H9 (cell line): ENCODE data around the gene AKAP5. TPM values are rescaled to one million over a fixed set of nuclear protein-coding genes. Genes with fewer than 3 reads are reported as not detected.

Source experiments
- DNase-seq: peaks from one replicate; pipeline ENCODE4 v3.0.0-alpha.2; 2017
- H2AFZ ChIP-seq: one replicate; pipeline ENCODE4 v1.6.1; 2013; ENCODE audit warnings: mild to moderate bottlenecking, low read length, control low read depth, moderate library complexity
- H2AK5ac ChIP-seq: 2 replicates; pipeline ENCODE4 v1.6.1; 2013; ENCODE audit warnings: low read length, control low read depth, mixed read lengths; ENCODE audit not compliant: insufficient read length
- H2BK120ac ChIP-seq: one replicate; pipeline ENCODE4 v1.6.1; 2013; ENCODE audit warnings: low read depth, mild to moderate bottlenecking, low read length, control low read depth, inconsistent platforms; ENCODE audit not compliant: poor library complexity, severe bottlenecking
- H2BK12ac ChIP-seq: 2 replicates; pipeline ENCODE4 v1.6.1; 2013; ENCODE audit warnings: low read length, control low read depth, mixed read lengths, low read depth; ENCODE audit not compliant: insufficient read length
- H2BK15ac ChIP-seq: 2 replicates; pipeline ENCODE4 v1.6.1; 2013; ENCODE audit warnings: low read depth, low read length, control low read depth
- H2BK20ac ChIP-seq: one replicate; pipeline ENCODE4 v1.6.1; 2013; ENCODE audit warnings: low read depth, mild to moderate bottlenecking, low read length, control low read depth, inconsistent platforms; ENCODE audit not compliant: poor library complexity, severe bottlenecking
- H2BK5ac ChIP-seq: 2 replicates; pipeline ENCODE4 v1.6.1; 2013; ENCODE audit warnings: low read length, control low read depth, mixed read lengths; ENCODE audit not compliant: insufficient read length
- H3K14ac ChIP-seq: 2 replicates; pipeline ENCODE4 v1.6.1; 2013; ENCODE audit warnings: low read length, control low read depth; ENCODE audit not compliant: insufficient read depth
- H3K18ac ChIP-seq: 2 replicates; pipeline ENCODE4 v1.6.1; 2013; ENCODE audit warnings: low read depth, mild to moderate bottlenecking, mixed read lengths, low read length, control low read depth; ENCODE audit not compliant: insufficient read length
- H3K23ac ChIP-seq: 2 replicates; pipeline ENCODE4 v1.6.1; 2013; ENCODE audit warnings: low read length, control low read depth, mixed read lengths, low read depth; ENCODE audit not compliant: insufficient read length
- H3K23me2 ChIP-seq: 2 replicates; pipeline ENCODE4 v1.6.1; 2013; ENCODE audit warnings: low read depth, mild to moderate bottlenecking, mixed read lengths, low read length, control low read depth; ENCODE audit not compliant: insufficient read length, poor library complexity, severe bottlenecking
- H3K27ac ChIP-seq: 2 replicates; pipeline ENCODE4 v1.5.1; 2013; ENCODE audit warnings: low read length, control low read depth, mixed read lengths, low read depth; ENCODE audit not compliant: insufficient read length
- H3K27me3 ChIP-seq: 2 replicates; pipeline ENCODE4 v1.6.1; 2013; ENCODE audit warnings: low read length, control low read depth, inconsistent platforms; ENCODE audit not compliant: insufficient read depth
- H3K4ac ChIP-seq: 2 replicates; pipeline ENCODE4 v1.6.1; 2013; ENCODE audit warnings: low read depth, mild to moderate bottlenecking, control low read depth, inconsistent platforms, low read length, moderate library complexity
- H3K4me1 ChIP-seq: 2 replicates; pipeline ENCODE4 v1.6.1; 2013; ENCODE audit warnings: low read length, control low read depth, inconsistent platforms; ENCODE audit not compliant: insufficient read depth
- H3K4me2 ChIP-seq: 2 replicates; pipeline ENCODE4 v1.6.1; 2013; ENCODE audit warnings: low read length, control low read depth, mixed read lengths; ENCODE audit not compliant: insufficient read length, insufficient read depth
- H3K56ac ChIP-seq: 2 replicates; pipeline ENCODE4 v1.6.1; 2013; ENCODE audit warnings: low read depth, mild to moderate bottlenecking, mixed read lengths, low read length, control low read depth; ENCODE audit not compliant: insufficient read length
- H3K79me1 ChIP-seq: 2 replicates; pipeline ENCODE4 v1.6.1; 2013; ENCODE audit warnings: low read depth, mild to moderate bottlenecking, moderate library complexity, low read length, control low read depth, inconsistent platforms; ENCODE audit not compliant: insufficient read depth, poor library complexity, severe bottlenecking
- H3K79me2 ChIP-seq: 2 replicates; pipeline ENCODE4 v1.6.1; 2013; ENCODE audit warnings: low read length, control low read depth, inconsistent platforms; ENCODE audit not compliant: insufficient read depth
- H3K9ac ChIP-seq: 2 replicates; pipeline ENCODE4 v1.6.1; 2013; ENCODE audit warnings: low read length, control low read depth, mixed read lengths; ENCODE audit not compliant: insufficient read length; ENCODE audit errors: extremely low read depth
- H3K9me3 ChIP-seq: one replicate; pipeline ENCODE4 v1.6.1; 2013; ENCODE audit warnings: low read depth, low read length, inconsistent platforms; ENCODE audit not compliant: control insufficient read depth
- H3T11ph ChIP-seq: one replicate; pipeline ENCODE4 v1.6.1; 2013; ENCODE audit warnings: mild to moderate bottlenecking, low read length, control low read depth, inconsistent platforms
- H4K20me1 ChIP-seq: one replicate; pipeline ENCODE4 v1.6.1; 2013; ENCODE audit not compliant: control insufficient read depth, insufficient read length, insufficient read depth
- H4K5ac ChIP-seq: 2 replicates; pipeline ENCODE4 v1.6.1; 2013; ENCODE audit warnings: low read depth, mild to moderate bottlenecking, mixed read lengths, low read length, control low read depth; ENCODE audit not compliant: insufficient read length
- H4K8ac ChIP-seq: replicated peaks from 2 replicates; pipeline ENCODE4 v1.6.1; 2013; ENCODE audit warnings: low read length, control low read depth, mixed read lengths, low read depth; ENCODE audit not compliant: insufficient read length
- H4K91ac ChIP-seq: 2 replicates; pipeline ENCODE4 v1.6.1; 2013; ENCODE audit warnings: low read depth, mild to moderate bottlenecking, moderate library complexity, mixed read lengths, low read length, control low read depth; ENCODE audit not compliant: insufficient read length
- H3K27ac Mint-ChIP-seq, 3 experiments: 2 replicates in 2 of 3; 3 replicates in 1 of 3; pipeline ENCODE4 v1.8.0; 2020 to 2021; ENCODE audit warnings: mixed read lengths in 3 of 3, mild to moderate bottlenecking in 1 of 3, moderate library complexity in 1 of 3
- H3K27me3 Mint-ChIP-seq: 2 replicates; pipeline ENCODE4 v1.8.0; 2021; ENCODE audit warnings: low read depth, mild to moderate bottlenecking, moderate library complexity, mixed read lengths
- H3K36me3 Mint-ChIP-seq, 3 experiments: 2 replicates in 2 of 3; 3 replicates in 1 of 3; pipeline ENCODE4 v1.8.0; 2020 to 2021; ENCODE audit warnings: low read depth in 3 of 3, mixed read lengths in 3 of 3; ENCODE audit not compliant: insufficient read depth in 1 of 3
- H3K4me1 Mint-ChIP-seq, 2 experiments: 2 replicates each; pipeline ENCODE4 v1.8.0; 2020; ENCODE audit warnings: mixed read lengths in 2 of 2
- H3K4me3 Mint-ChIP-seq, 2 experiments: 2 replicates in 1 of 2; 3 replicates in 1 of 2; pipeline ENCODE4 v1.8.0; 2020 to 2021; ENCODE audit warnings: mild to moderate bottlenecking in 2 of 2, mixed read lengths in 2 of 2, moderate library complexity in 1 of 2
- H3K9me3 Mint-ChIP-seq, 2 experiments: 2 replicates in 1 of 2; 3 replicates in 1 of 2; pipeline ENCODE4 v1.8.0; 2020; ENCODE audit warnings: mild to moderate bottlenecking in 2 of 2, mixed read lengths in 2 of 2, moderate library complexity in 1 of 2
- CTCF ChIP-seq: fragments of 200-600 bp; sonication (generic); conservative IDR thresholded peaks from 3 replicates; pipeline ENCODE4 v1.8.0; 2021; ENCODE audit warnings: antibody characterized with exemption, mild to moderate bottlenecking
- total RNA-seq: library from RNA; stranded (reverse); gene quantifications from 2 replicates; pipeline ENCODE4 v1.2.1, GENCODE V29; 2021

AKAP5 gene
- total RNA-seq, 1 experiment from 2014 or later, result 2.5 TPM

- Histone ChIP-seq H3K14ac (no peak overlapping the region), H2BK15ac (no peak overlapping the region), H2AFZ (no peak overlapping the region), H2BK12ac (no peak overlapping the region), H3K23ac (no peak overlapping the region), H3K4me2 (no peak overlapping the region), H3K4ac (no peak overlapping the region), H3K56ac (no peak overlapping the region), H3K79me1 (peaks cover 6% of the 10 kb centered on the region), H3K9me3 (no peaks in the 10 kb centered on the region), H3K27me3 (no peaks in the 10 kb centered on the region), H4K8ac (no peak overlapping the region), H4K91ac (no peak overlapping the region), H3K18ac (no peak overlapping the region), H2AK5ac (no peak overlapping the region), H2BK5ac (no peak overlapping the region), H3K4me1 (no peaks in the 10 kb centered on the region), H3K27ac (no peak overlapping the region), H3T11ph (no peak overlapping the region), H4K20me1 (no peaks in the 10 kb centered on the region), H3K9ac (no peak overlapping the region), H3K79me2 (no peaks in the 10 kb centered on the region), H3K23me2 (no peaks in the 10 kb centered on the region), H2BK20ac (no peak overlapping the region), H4K5ac (no peak overlapping the region), H2BK120ac (no peak overlapping the region)
- Mint-ChIP-seq H3K4me3 (no peak overlapping the region), H3K27me3 (no peaks in the 10 kb centered on the region), H3K27ac (no peak overlapping the region), H3K36me3 (peaks cover 4 to 20% (median 14%) of the 10 kb centered on the region in 3 experiments; a peak in 5 of 7 replicates), H3K9me3 (no peaks in the 10 kb centered on the region), H3K4me1 (0 out of 4 replicates have a peak, but pooled peaks cover 0 to 3% of the 10 kb centered on the region in 2 experiments)
- no peak for DNase-seq
- no peak for TF ChIP-seq CTCF
These were observed 30.0 kb downstream of the AKAP5 start for GRCh38 chr14:64495252-64495651.
